HG03159 (cell line): ENCODE measurements around the gene RNASE13.
"Not testable (repeated sequence)": the region's sequence is repeated elsewhere in the genome, so short reads cannot be mapped to it uniquely, and the experiment has no call there.

Experiments
- ATAC-seq: cut with Tn5 transposase; IDR thresholded peaks from one replicate; pipeline ENCODE4 v1.9.1; 2021; ENCODE audit warnings: mild to moderate bottlenecking, moderate library complexity; ENCODE audit not compliant: unreplicated experiment

Gene RNASE13

GRCh38 chr14:20996521-20996920 is 38.1 kb downstream of the RNASE13 start:
- ATAC-seq, result no peak

- ATAC-seq, result peak; percentile 96
These were observed 44.6 kb downstream of the RNASE13 start, which contains the start of gene METTL17 for GRCh38 chr14:20989787-20990600. Gene METTL17, plus strand, starts transcription at chr14:20989980. Its CDS starts 23 bp downstream, at chr14:20990003.

GRCh38 chr14:20989471-20989786 is 45.2 kb downstream of the RNASE13 start:
- no peak for ATAC-seq

- no peak for ATAC-seq
These were observed 45.7 kb downstream of the RNASE13 start for GRCh38 chr14:20988717-20989470.

- ATAC-seq, result no peak
These were observed 47.8 kb downstream of the RNASE13 start for GRCh38 chr14:20986811-20987210.

- ATAC-seq, result not testable (repeated sequence)
These were observed 49.0 kb downstream of the RNASE13 start for GRCh38 chr14:20985650-20986049.
